SKM-1 treated with dmso at 0.1 percent for 144 hours (cell line): ENCODE measurements around the gene YTHDF2.
"Not testable (repeated sequence)": the region's sequence is repeated elsewhere in the genome, so short reads cannot be mapped to it uniquely, and the experiment has no call there.

Source experiments
- DNase-seq: peaks from one replicate; lab custom pipeline; 2025; ENCODE audit not compliant: unreplicated experiment; lab: John Stamatoyannopoulos, UW

Gene YTHDF2

DNA sequence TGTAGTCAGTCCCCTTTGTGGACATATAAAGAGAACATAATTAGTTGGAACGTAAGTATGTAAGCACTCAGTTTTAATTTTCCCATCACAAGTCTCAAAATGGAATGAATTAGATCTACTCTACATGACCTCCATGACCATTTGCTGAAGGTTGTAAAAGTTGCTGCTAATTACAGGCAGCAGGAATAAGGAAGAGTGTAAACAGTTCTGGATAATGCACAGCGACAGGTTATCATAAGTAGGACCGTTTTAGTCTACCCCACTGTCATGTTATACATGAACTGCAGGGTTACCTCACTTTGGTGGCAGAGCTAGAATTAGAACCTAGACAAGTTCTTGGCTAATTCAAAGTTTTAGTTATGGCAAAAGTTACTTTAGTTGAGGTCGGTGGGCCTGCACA is 21.7 kb downstream of the YTHDF2 start:
- DNase-seq: no peak

GRCh38 chr1:28759257-28759656 is 22.5 kb downstream of the YTHDF2 start:
- DNase-seq: no peak

DNA sequence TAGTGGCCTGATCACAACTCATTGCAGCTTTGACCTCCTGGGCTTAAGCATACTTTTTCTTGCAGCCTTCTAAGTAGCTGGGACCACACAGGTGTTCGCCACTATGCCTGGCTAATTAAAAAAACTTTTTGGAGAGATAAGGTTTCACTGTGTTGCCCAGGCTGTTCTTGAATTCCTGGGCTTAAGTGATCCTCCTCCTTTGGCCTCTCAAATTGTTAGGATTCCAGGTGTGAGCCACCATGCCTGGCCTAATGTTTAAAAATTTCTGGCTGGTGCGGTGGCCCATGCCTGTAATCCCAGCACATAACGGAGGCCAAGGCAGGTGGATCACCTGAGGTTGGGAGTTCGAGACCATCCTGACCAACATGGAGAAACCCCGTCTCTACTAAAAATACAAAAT is 24.4 kb downstream of the YTHDF2 start:
- no peak for DNase-seq

- DNase-seq: no peak
Observed at GRCh38 chr1:28766532-28767183, 29.9 kb downstream of the YTHDF2 start.

DNA sequence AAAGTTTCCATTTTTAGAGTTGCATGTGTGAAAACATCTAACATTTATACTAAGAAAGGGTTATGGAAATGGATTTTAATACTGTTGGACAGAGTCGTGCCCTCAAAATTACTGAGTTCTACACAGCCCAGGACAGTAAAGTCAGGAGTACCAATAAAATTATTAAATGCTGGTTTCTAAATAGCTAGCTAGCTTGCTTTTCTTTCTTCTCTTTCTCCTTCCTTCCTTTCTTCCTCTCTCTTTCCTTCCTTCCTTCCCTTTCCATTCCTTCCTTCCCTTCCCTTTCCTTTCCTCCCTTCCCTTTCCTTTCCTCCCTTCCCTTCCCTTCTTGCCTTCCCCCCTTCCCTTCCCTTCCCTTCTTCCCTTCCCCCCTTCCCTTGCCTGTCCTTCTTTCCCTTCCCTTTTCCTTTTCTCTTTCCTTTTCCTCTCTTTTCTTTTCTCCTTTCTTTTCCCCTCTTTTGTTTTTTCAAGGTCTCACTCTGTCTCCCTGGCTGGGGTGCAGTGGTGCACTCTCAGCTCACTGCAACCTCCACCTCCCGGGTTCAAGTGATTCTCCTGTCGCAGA is 33.9 kb downstream of the YTHDF2 start:
- no peak for DNase-seq

- not testable (repeated sequence) for DNase-seq
Observed at GRCh38 chr1:28771921-28772320, 35.2 kb downstream of the YTHDF2 start.

DNA sequence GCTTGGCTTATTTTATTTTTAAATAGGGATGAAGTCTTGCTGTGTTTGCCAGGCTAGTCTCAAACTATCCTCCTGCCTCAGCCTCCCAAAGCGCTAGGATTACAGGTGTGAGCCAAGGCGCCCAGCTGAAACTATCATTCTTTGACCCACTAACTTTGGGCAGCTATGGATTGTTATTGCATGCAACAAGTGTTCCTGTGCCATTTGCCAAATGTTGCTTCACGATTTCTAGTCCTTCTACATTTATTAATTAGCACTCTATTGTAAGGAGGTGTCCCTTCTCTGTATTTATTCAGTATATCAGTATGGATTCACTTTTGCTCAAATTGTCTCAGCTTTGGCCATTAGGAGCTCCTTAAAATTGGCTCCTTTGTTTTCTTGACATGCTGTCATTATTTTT is 36.4 kb downstream of the YTHDF2 start:
- DNase-seq: no peak

- DNase-seq: peak; percentile 50
Observed at GRCh38 chr1:28775121-28775942, 38.6 kb downstream of the YTHDF2 start.

DNA sequence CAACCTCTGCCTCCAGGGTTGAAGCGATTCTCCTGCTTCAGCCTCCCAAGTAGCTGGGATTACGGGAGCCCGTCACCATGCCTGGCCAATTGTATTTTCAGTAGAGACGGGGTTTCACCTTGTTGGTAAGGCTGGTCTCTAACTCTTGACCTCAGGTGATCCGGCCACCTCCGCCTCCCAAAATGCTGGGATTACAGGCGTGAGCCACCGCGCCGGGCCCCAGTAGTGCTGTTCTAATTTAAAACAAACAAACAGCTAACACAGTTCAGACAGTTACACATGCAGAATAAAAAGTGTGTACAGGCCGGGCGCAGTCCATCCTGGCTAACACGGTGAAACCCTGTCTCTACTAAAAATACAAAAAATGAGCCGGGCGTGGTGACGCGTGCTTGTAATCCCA is 39.6 kb downstream of the YTHDF2 start:
- no peak for DNase-seq

- no peak for DNase-seq
Observed at GRCh38 chr1:28778021-28778420, 41.3 kb downstream of the YTHDF2 start.

DNA sequence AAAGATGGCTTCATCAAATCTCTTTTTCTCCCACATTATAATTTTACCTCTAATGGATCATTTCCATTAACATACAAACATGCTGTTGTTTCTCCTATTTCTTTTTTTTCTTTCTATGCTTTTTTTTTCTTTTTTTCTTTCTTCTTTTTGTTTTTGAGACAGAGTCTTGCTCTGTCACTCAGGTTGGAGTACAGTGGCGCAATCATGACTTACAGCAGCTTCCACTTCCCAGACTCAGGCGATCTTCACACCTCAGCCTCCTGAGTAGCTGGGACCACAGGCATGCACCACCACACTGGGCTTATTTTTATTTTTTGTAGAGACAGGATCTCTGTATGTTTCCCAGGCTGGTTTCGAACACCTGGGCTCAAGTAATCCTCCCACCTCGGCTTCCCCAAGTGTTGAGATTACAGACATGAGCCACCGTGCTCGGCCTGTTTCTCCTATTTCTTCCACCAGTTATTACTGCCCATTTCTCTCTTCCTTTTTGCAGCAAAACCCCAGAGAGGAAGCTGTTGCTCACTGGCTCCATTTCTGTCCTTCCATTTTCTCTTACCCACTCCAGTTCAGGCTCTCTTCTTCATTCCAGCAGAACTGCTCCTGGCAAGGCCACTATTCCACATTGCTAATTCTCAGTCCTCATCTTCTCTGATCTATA is 43.1 kb downstream of the YTHDF2 start:
- DNase-seq: peak; percentile 49

- no peak for DNase-seq
Observed at GRCh38 chr1:28781305-28781704, 44.6 kb downstream of the YTHDF2 start.

DNA sequence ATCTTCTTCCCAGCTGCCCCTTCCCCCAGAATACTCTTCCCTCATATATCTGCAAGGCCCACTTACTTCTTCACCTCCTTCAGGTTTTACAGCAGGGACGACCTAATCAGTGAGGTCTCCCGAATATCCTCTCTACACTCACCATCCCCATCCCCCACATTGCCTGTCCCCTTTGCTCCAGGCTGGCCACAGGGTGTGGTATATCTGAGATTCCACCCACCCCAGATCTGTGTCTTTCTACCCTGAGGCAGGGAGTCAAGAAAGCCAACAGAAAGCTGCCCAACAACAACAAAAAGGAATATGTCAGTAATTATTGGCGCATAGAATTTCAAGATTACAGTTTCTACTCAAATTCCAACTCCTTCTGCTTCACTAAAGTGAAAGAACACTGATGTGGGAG is 45.3 kb downstream of the YTHDF2 start:
- DNase-seq: no peak

- no peak for DNase-seq
Observed at GRCh38 chr1:28783363-28783762, 46.6 kb downstream of the YTHDF2 start.

- no peak for DNase-seq
Observed at GRCh38 chr1:28789412-28789811, 52.7 kb downstream of the YTHDF2 start.

GRCh38 chr1:28789816-28790215 is 53.1 kb downstream of the YTHDF2 start:
- no peak for DNase-seq

DNA sequence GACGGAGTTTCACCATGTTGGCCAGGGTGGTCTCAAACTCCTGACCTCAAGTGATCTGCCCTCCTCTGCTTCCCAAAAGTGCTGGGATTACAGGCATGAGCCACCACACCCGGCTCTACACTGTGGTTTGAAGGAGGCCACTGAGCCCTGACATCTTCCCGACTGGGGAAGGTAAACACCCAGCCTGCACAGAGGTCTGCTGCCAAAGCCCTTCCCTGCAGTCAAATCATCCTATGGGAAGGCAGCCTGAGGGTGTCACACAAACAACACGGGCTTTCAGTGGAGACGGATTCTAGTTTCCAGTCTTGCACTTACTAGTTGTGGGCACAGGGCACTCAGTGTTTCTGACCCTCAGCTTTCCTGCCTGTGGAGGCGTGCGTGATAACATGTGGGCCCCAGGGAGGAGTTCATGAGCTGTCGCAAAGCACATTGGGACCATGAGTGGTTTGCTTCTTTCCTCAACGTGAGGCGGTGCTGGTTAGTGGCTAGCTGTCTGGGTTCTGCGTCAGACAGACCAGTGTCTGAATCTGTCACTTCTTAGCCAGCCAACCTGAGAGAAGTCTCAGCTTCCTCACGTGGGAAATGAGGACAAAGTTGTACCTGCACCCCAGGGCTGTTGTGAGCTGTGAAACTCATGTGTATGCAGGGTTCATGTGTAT is 53.8 kb downstream of the YTHDF2 start:
- no peak for DNase-seq

- DNase-seq: not testable (repeated sequence)
Observed at GRCh38 chr1:28791929-28792328, 55.2 kb downstream of the YTHDF2 start.

DNA sequence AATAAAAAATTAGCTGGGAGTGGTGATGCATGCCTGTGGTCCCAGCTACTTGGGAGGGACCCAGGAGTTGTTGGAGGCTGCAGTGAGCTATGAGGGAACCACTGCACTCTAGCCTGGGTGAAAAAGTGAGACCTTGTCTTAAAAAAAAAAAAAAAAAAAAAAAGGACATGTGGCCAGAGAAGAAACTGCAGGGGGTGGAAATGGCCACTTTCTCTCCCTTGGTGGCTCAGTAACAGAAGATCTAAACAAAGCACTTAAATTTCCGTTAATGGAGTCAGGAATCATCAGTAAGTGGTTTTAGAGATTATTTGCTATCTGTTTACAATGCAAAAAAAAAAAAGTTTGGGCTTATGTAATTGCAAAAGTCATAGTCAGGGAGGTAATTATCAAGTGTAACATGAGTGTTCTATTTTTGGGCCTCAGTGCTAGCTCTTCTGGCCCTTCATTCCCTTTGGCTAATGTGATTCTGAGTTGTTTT is 55.9 kb downstream of the YTHDF2 start:
- DNase-seq: no peak

GRCh38 chr1:28794582-28794981 is 57.8 kb downstream of the YTHDF2 start:
- not testable (repeated sequence) for DNase-seq
